Measurements from ENCODE around the gene G2E3.

- TF ChIP-seq CTCF (conservative IDR thresholded peaks at IDR 0.05; ENCODE audit: low read depth in 2 of 2) (no peak), NANOG (IDR thresholded peaks at IDR 0.05; ENCODE audit: borderline replicate concordance) (no peak), POLR2AphosphoS5 (IDR thresholded peaks at IDR 0.05; ENCODE audit: low read depth) (no peak), EZH2 (IDR thresholded peaks at IDR 0.05; ENCODE audit: low read depth, unreplicated experiment) (no peak), EZH2phosphoT487 (IDR thresholded peaks at IDR 0.05; ENCODE audit: unreplicated experiment) (no peak), REST (IDR thresholded peaks at IDR 0.05; ENCODE audit: unreplicated experiment) (no peak), JUNB (IDR thresholded peaks at IDR 0.05; ENCODE audit: unreplicated experiment) (no peak), CREB1 (CRISPR knock-in tag; IDR thresholded peaks at IDR 0.05; ENCODE audit: low read depth) (no peak), ETS1 (IDR thresholded peaks at IDR 0.05) (no peak), STAT1 (IDR thresholded peaks at IDR 0.05; ENCODE audit: unreplicated experiment) (no peak), ZNF331 (CRISPR knock-in tag; IDR thresholded peaks at IDR 0.05; ENCODE audit: low read depth) (no peak), ZNF462 (CRISPR knock-in tag; IDR thresholded peaks at IDR 0.05) (no peak)
Measured at GRCh38 chr14:30603402-30603801, 44.4 kb downstream of the G2E3 start.
